Muscle layer of colon (tissue), 2 donors: ENCODE data around the gene MCTS1.
"Not testable (repeated sequence)": the region's sequence is repeated elsewhere in the genome, so short reads cannot be mapped to it uniquely, and the experiment has no call there.

Source experiments
- H3K27ac ChIP-seq: one replicate; pipeline ENCODE4 v1.7.0; 2013; ENCODE audit warnings: low read depth, mild to moderate bottlenecking, low read length, moderate library complexity
- H3K27me3 ChIP-seq, 2 donors: one replicate each; pipeline ENCODE4 v1.7.0; 2013; ENCODE audit warnings: low read length in 2 of 2, mild to moderate bottlenecking in 2 of 2; ENCODE audit not compliant: insufficient read depth in 2 of 2, control insufficient read depth in 1 of 2
- H3K36me3 ChIP-seq: one replicate; pipeline ENCODE4 v1.7.0; 2013; ENCODE audit warnings: mild to moderate bottlenecking, low read length; ENCODE audit not compliant: insufficient read depth
- H3K4me1 ChIP-seq: one replicate; pipeline ENCODE4 v1.7.0; 2013; ENCODE audit warnings: mild to moderate bottlenecking, low read length; ENCODE audit not compliant: insufficient read depth
- H3K4me3 ChIP-seq, 2 donors: one replicate each; pipeline ENCODE4 v1.7.0; 2013; ENCODE audit warnings: low read length in 2 of 2, low read depth in 1 of 2, mild to moderate bottlenecking in 1 of 2, moderate library complexity in 1 of 2
- H3K9ac ChIP-seq: one replicate; pipeline ENCODE4 v1.7.0; 2013; ENCODE audit warnings: low read length
- H3K9me3 ChIP-seq: one replicate; pipeline ENCODE4 v1.7.0; 2013; ENCODE audit warnings: mild to moderate bottlenecking, low read length
- donor health status: abdominal sarcoma.
- donor health status: Adenocarcinoma of cecum.

MCTS1 gene

GRCh38 chrX:120642871-120643270 lies 39.0 kb downstream of the MCTS1 start:
- Histone ChIP-seq H3K27me3 (no peaks in the 10 kb centered on the region), H3K4me1 (no peaks in the 10 kb centered on the region), H3K36me3 (no peaks in the 10 kb centered on the region)

DNA sequence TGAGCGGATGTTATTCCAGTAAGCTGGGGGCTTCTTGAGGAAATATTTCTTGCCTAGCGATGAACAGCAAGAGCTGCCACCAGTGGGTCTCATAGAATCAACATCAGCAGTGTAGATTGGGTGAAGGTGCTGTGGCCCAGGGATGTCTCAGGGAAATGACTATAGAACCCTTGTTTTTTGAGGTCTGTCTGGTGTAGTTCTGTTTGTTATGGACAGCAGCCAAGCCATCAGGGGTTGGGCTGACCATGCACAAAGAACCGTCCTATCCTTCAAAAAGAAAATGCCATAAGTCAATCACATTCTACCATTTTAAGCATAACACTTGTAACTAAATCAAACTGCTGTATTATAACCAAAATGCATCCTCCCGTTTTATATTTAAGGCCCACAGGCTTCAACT lies 43.2 kb downstream of the MCTS1 start:
- no peaks in the 10 kb centered on the region for H3K4me1 ChIP-seq
- no peaks in the 10 kb centered on the region for H3K9me3 ChIP-seq
- no peak overlapping the region for H3K4me3 ChIP-seq
- H3K9ac ChIP-seq = no peak overlapping the region
- H3K27ac ChIP-seq = no peak overlapping the region
- H3K36me3 ChIP-seq = no peaks in the 10 kb centered on the region
- H3K27me3 ChIP-seq = no peaks in the 10 kb centered on the region

More at GRCh38 chrX:120642871-120643270, 39.0 kb downstream of the MCTS1 start:
- Histone ChIP-seq H3K9ac (no peak overlapping the region), H3K27ac (no peak overlapping the region), H3K4me3 (no peak overlapping the region), H3K9me3 (no peaks in the 10 kb centered on the region)

DNA sequence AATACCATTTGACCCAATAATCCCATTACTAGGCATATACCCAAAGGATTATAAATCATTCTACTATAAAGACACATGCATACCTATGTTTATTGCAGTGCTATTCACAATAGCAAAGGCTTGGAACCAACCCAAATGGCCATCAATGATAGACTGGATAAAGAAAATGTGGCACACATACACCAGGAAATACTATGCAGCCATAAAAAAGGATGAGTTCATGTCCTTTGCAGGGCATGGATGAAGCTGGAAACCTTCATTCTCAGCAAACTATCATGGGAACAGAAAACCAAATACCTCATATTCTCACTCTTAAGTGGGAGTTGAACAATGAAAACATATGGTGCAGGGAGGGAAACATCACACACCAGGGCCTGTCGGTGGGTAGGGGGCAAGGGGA lies 48.4 kb downstream of the MCTS1 start:
- H3K4me3 ChIP-seq, H3K27ac ChIP-seq, H3K36me3 ChIP-seq, H3K27me3 ChIP-seq, H3K9ac ChIP-seq, H3K4me1 ChIP-seq, H3K9me3 ChIP-seq: not testable (repeated sequence)

DNA sequence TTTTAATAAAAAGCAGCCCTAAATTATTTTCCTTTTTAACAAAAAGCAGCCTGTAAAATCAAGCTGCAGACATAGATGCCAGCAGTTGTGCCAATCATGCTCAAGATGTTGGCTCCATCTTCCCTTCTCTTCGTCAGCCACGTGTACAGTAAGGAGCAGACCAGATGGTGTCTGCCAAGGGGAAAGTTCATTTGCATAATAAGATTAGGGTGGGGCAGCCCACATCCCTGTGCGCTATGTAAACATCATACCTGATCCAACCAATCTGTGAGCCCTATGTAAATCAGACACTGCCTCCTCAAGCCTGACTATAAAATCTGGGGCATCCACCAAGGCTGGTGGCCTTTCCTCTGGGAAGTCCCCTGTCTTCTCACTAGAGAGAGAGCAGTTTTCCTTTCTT lies 49.1 kb downstream of the MCTS1 start:
- H3K36me3 ChIP-seq = no peaks in the 10 kb centered on the region
- no peaks in the 10 kb centered on the region for H3K9me3 ChIP-seq
- no peak overlapping the region for H3K27ac ChIP-seq
- no peak overlapping the region for H3K9ac ChIP-seq
- no peaks in the 10 kb centered on the region for H3K4me1 ChIP-seq
- no peak overlapping the region for H3K4me3 ChIP-seq
- no peaks in the 10 kb centered on the region for H3K27me3 ChIP-seq

- H3K36me3 ChIP-seq = no peaks in the 10 kb centered on the region
- H3K27me3 ChIP-seq = no peaks in the 10 kb centered on the region
- H3K4me3 ChIP-seq = no peak overlapping the region
- no peaks in the 10 kb centered on the region for H3K4me1 ChIP-seq
- H3K27ac ChIP-seq = no peak overlapping the region
- no peaks in the 10 kb centered on the region for H3K9me3 ChIP-seq
- no peak overlapping the region for H3K9ac ChIP-seq
Measured at GRCh38 chrX:120660637-120661036, 56.7 kb downstream of the MCTS1 start.
